Cardiac septum (tissue), 1 donor: Measurements from ENCODE around the gene PLA2G4D. TPM values are rescaled to one million over a fixed set of nuclear protein-coding genes. Genes with fewer than 3 reads are reported as not detected.

Experiments
- DNase-seq: peaks from one replicate; pipeline ENCODE4 v3.0.0-alpha.2; 2020; ENCODE audit warnings: low spot score
- intact Hi-C: fragments of 100-400 bp; cut with DNase I; formaldehyde crosslinking; loops from one replicate; pipeline ENCODE4 v1.14.0; 2022
- total RNA-seq: library from RNA; stranded (reverse); fragmentation: NEBNext Ultra II Directional; extraction: Animal tissue kit (Norgen Biotek cat#: 25700); gene quantifications from one replicate; pipeline ENCODE4 v1.2.1, GENCODE V29; 2021
- donor health status: DM: no; HTN: no; CAD: no.

The PLA2G4D gene
- total RNA-seq, 1 donor from 2014 or later = not detected

GRCh38 chr15:42130246-42130986 is 36.1 kb upstream of the PLA2G4D start:
- DNase-seq = no peak
- intact Hi-C loops = loop anchor here (10.0 kb wide), 1 partner anchor 146 kb away; no protein-coding TSS in a partner anchor

- intact Hi-C loops = no loop called here
- DNase-seq = no peak
Measured at GRCh38 chr15:42129364-42129763, 35.0 kb upstream of the PLA2G4D start.

GRCh38 chr15:42128476-42128875 is 34.1 kb upstream of the PLA2G4D start:
- intact Hi-C loops = no loop called here
- no peak for DNase-seq

DNA sequence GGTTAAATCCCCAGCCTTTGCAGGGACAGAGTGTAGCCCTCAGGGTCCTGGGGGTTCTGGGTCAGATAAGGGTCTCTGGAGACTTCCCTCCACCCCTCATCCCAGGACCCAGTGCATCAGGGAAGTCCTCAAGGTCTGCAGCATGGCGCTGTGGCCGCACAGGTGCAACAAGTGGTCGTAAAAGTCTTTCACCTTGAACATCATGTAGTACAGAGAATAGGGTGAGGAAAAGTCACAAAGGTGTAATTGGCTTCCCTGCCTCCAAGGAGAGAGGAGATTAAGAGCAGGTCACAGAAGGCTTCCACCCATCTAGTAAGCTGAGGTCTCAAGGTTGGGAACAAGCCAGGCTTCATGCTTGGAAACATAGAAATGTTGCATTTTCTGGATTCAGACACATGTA is 29.2 kb upstream of the PLA2G4D start:
- intact Hi-C loops = no loop called here
- DNase-seq = no peak

GRCh38 chr15:42121682-42122081 is 27.3 kb upstream of the PLA2G4D start:
- intact Hi-C loops = no loop called here

DNA sequence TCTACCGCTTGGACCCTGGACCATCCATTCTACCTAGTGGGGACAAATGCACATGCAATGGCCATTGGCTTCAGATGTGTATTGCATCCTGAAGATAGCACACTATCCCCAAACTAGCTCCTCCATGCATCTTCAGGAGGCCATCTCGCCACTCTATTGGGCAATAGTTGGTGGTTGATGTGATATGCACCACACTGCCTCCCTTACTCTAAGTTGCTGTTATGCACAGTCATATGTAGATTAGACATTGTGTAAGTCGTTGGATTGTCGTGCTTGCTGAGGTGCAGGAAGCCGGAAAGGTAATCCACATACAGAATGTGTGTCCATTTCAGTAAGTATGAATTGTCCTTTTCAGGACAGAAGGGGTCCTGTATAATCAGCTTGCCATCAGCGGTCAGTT is 26.7 kb upstream of the PLA2G4D start:
- no peak for DNase-seq
- intact Hi-C loops = no loop called here

More at GRCh38 chr15:42121682-42122081, 27.3 kb upstream of the PLA2G4D start:
- DNase-seq = no peak

GRCh38 chr15:42120285-42120684 is 25.9 kb upstream of the PLA2G4D start:
- DNase-seq = no peak
- intact Hi-C loops = no loop called here

GRCh38 chr15:42119446-42119760 is 25.0 kb upstream of the PLA2G4D start:
- intact Hi-C loops = no loop called here
- no peak for DNase-seq

DNA sequence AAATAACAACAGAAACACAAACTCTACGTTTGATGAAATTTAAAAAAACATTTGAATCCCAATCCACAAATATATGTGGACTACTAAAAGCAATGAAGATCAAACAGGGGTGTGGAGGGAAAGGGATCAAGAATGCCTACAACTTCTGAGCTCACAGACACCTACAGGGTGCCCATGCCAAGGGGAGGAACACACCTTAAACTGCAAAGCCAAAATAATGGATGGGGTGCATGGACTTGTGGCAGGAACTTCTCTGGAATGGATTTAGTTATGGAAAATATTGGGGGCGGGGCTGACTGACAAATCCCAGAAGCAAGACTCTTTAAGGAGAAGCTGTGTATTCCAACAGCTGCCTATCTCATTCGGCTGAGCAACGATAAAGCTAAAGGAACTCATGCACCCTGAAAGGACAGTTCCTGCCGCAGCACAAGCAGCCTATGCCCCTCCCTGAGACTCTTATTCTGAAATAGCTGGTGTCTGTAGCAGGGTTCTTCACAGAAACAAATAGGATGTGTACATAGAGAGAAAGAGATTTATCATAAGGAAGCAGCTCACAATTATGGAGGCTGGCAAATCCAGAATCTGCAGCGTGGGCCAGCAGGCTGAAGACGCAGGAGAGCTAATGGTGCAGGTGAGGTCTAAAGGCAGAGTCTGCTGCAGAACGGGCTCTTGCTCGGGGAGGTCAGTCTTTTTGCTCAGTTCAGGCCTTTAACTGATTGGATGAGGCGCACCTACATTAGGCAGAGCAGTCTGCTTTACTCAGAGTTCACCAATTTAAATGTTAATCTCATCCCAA is 24.5 kb upstream of the PLA2G4D start:
- intact Hi-C loops = no loop called here
- no peak for DNase-seq

- intact Hi-C loops = no loop called here
- DNase-seq = no peak
Measured at GRCh38 chr15:42111924-42112323, 17.6 kb upstream of the PLA2G4D start.

DNA sequence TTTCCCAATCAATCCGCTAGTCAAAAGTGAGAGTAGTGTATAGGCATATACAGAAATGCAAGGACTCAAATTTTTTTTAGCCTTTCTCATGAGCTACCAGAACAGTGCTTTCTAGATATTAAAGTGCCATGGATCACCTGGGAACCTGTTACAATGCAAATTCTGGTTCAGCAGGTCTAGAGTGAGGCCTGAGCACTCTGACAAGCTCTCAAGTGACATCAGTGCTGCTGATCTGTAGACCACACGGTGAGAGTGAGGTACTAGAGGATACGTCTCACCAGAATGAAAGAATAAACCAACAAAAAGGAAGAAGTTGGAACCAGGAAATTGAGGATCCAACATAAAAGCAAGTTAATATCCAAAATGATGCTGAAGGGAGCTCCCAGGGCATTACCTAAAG is 16.0 kb upstream of the PLA2G4D start:
- intact Hi-C loops = no loop called here
- no peak for DNase-seq

GRCh38 chr15:42108806-42109205 is 14.4 kb upstream of the PLA2G4D start:
- intact Hi-C loops = no loop called here

GRCh38 chr15:42108189-42108588 is 13.8 kb upstream of the PLA2G4D start:
- intact Hi-C loops = no loop called here
- no peak for DNase-seq

More at GRCh38 chr15:42108806-42109205, 14.4 kb upstream of the PLA2G4D start:
- DNase-seq = no peak

DNA sequence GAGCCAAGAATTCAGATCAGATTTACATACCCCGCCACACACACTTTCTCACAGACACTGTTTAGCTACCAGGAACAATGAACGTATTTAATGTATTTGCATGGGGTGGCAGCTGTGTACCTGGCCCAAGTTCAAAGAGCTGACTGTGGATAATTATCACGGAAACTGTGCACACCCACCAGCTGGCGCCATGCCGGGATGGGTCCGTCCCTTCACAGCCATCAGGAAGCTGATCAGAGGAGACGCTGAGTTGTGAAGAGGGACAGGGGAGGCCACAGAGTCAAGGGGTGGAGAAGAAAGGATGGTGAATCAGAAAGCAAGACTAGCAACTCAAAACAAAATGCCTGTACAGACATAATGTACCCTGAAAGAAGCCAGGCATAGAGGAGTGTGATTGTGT is 13.1 kb upstream of the PLA2G4D start:
- no peak for DNase-seq
- intact Hi-C loops = no loop called here

DNA sequence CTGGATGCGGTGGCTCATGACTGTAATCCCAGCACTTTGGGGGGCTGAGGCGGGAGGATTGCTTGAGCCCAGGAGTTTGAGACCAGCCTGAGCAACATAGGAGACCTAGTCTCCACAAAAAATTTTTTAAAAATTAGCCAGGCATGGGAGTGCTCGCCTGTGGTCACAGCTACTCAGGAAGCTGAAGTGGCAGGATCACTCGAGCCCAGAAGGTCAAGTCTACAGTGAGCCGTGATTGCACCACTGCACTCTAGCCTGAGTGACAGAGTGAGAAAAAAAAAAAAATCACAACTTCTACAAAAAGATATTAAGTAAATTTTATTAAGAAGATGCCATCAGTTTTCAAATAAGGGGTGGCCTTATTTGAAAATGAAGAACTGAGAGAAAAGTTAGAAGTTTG is 11.9 kb upstream of the PLA2G4D start:
- intact Hi-C loops = no loop called here
- DNase-seq = no peak

DNA sequence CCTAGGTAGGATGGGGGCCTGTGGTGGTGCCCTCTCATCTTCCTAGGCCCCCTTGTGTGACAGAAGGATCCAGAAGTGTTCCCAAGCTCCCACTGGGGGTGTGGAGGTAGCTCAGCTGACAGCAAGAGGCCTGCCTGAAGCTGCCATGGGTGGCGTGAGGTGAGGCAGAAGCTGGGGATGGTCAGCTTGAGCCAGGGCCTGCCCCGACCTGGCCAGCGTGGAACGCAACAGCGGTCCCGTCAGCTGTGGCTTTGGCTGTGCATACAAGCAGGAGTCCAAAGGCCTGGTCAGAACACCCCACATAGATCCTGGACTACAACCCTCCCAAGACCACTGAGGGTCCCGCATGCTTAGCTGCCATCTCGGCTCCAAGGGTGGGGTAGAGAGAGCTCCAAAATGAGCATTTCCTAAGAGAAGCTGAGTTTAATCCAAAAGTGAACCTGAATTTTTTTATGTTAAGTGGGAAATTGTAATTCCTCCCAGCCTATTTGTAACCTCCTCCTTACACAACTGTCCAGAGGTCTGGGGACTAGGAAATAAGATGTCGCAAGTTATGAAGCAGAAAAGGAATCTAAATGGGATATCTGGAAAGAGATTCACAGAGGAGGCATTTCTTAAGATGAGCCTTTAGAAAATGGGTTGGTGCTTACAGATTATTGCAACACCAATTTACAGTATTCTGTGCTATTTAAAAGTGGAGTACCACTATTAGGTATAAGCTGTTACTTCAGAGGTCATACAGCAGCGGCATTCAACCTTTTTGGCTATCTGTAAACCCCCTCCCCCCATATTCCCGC is 9.9 kb upstream of the PLA2G4D start:
- no peak for DNase-seq
- intact Hi-C loops = no loop called here

DNA sequence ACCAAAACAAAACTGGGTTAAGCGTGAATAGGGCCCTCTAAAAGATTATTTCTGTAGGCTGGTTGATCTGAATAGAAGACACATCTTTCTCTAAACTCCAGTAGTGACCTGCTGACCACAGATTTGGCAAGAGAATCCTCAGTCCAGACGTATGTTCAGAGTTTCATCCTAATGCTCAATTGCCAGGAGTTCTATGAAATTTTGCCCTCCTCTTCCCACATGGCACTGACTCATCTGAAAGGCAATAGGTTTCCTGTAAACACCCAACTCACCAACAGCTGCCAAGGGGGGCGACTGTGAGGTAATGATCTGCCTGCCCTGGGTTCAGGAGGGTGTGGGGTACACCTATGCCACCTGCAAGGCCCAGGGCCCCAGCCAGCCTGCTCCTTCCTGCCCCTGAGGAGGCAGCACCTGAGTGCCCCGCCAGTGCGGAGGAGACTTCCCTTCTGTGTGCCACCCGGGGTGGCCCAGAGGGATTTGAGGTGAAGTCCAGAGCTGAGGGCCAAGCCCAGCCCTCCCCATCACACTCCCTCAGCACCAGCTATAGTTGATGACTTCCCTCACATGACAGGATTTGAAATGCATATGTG is 8.4 kb upstream of the PLA2G4D start:
- DNase-seq = no peak
- intact Hi-C loops = no loop called here

DNA sequence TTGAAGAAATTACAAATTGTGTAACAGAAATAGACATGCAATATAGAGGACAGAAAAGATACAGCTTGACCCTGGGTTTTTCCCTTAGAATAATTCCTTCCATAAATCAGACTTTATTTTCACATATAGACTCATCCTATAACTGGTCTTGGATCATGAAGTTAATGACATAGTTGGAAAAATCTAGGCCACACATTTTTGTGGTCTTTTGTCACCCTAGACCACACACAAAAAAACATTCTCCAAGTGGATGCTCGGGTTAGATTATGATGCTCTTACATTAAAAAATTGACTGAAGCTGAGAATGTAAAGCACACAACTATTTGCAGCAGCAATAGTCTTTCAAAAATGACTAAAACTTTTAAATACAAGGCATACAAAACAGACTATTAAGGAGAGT is 7.5 kb upstream of the PLA2G4D start:
- intact Hi-C loops = no loop called here
- no peak for DNase-seq

GRCh38 chr15:42100021-42100800 is 5.8 kb upstream of the PLA2G4D start:
- intact Hi-C loops = no loop called here
- no peak for DNase-seq
